Vagina (tissue), 2 donors: ENCODE data around the gene CAND1. TPM values are rescaled to one million over a fixed set of nuclear protein-coding genes. Genes with fewer than 3 reads are reported as not detected.

Source experiments
- DNase-seq, 2 donors: peaks; one replicate each; pipeline ENCODE4 v3.0.0-alpha.2; 2017; ENCODE audit errors: extremely low spot score in 2 of 2
- H3K27ac ChIP-seq: fragments of 200-600 bp; sonication (generic); one replicate; pipeline ENCODE4 v1.5.1; 2019
- H3K27me3 ChIP-seq: fragments of 200-600 bp; sonication (generic); one replicate; pipeline ENCODE4 v1.5.1; 2019
- H3K36me3 ChIP-seq, 2 donors: fragments of 200-600 bp; sonication (generic); one replicate each; pipeline ENCODE4 v1.5.1; 2017 to 2019
- H3K4me1 ChIP-seq: fragments of 200-600 bp; sonication (generic); one replicate; pipeline ENCODE4 v1.5.1; 2019
- H3K4me3 ChIP-seq, 2 donors: fragments of 200-600 bp; sonication (generic); 1 replicate in 1 of 2; 2 replicates in 1 of 2; pipeline ENCODE4 v1.5.1; 2016 to 2019
- H3K9me3 ChIP-seq: fragments of 200-600 bp; sonication (generic); one replicate; pipeline ENCODE4 v1.5.1; 2019
- CTCF ChIP-seq, 3 experiments: fragments of 450-650 bp in 2 of 3; fragments of 200-600 bp in 1 of 3; sonication (generic) in 1 of 3; IDR thresholded peaks; one replicate each; pipeline ENCODE4 v1.5.1; 2017 to 2019; ENCODE audit warnings: antibody characterized with exemption in 3 of 3, mild to moderate bottlenecking in 2 of 3, moderate library complexity in 2 of 3
- POLR2A ChIP-seq, 2 donors: fragments of 450-650 bp; IDR thresholded peaks; one replicate each; pipeline ENCODE4 v1.6.1; 2017; ENCODE audit warnings: antibody characterized with exemption in 2 of 2, mild to moderate bottlenecking in 2 of 2, moderate library complexity in 2 of 2
- POLR2AphosphoS5 ChIP-seq, 2 donors: sonication (generic); formaldehyde crosslinking; IDR thresholded peaks; one replicate each; pipeline ENCODE4 v1.9.0; 2017; ENCODE audit warnings: antibody characterized with exemption in 2 of 2, mild to moderate bottlenecking in 2 of 2, low read depth in 1 of 2; ENCODE audit not compliant: insufficient read depth in 1 of 2
- intact Hi-C: fragments of 100-400 bp; cut with DNase I; formaldehyde crosslinking; loops from one replicate; pipeline ENCODE4 v1.15.1; 2023
- total RNA-seq: library from RNA; depleted of rRNA; stranded (reverse); fragments of >200 nt; gene quantifications from one replicate; pipeline ENCODE4 v1.2.3, GENCODE V29; 2016

CAND1 gene
- total RNA-seq, 1 donor from 2014 or later, result 68.0 TPM

- H3K9me3 ChIP-seq, result no peaks in the 10 kb centered on the region
- no peak for DNase-seq
- H3K4me1 ChIP-seq, result no peaks in the 10 kb centered on the region
- intact Hi-C loops, result no loop called here
- H3K27ac ChIP-seq, result no peak overlapping the region
- no peak for TF ChIP-seq CTCF (IDR thresholded peaks at IDR 0.05)
- no peaks in the 10 kb centered on the region for H3K27me3 ChIP-seq
- H3K4me3 ChIP-seq, result no peak overlapping the region
- H3K36me3 ChIP-seq, result no peaks in the 10 kb centered on the region
These were observed 14.7 kb upstream of the CAND1 start for GRCh38 chr12:67254372-67255026.

- Histone ChIP-seq H3K36me3 (no peaks in the 10 kb centered on the region), H3K27me3 (no peaks in the 10 kb centered on the region), H3K27ac (no peak overlapping the region), H3K4me3 (no peak overlapping the region), H3K9me3 (no peaks in the 10 kb centered on the region), H3K4me1 (no peaks in the 10 kb centered on the region)
- intact Hi-C loops, result no loop called here
- TF ChIP-seq CTCF (IDR thresholded peaks at IDR 0.05), result no peak
- no peak for TF ChIP-seq POLR2AphosphoS5 (IDR thresholded peaks at IDR 0.05; ENCODE audit: insufficient read depth in 1 of 2, low read depth in 1 of 2)
- no peak for TF ChIP-seq POLR2A (IDR thresholded peaks at IDR 0.05)
- DNase-seq, result no peak
These were observed 12.5 kb upstream of the CAND1 start for GRCh38 chr12:67256649-67257048.

GRCh38 chr12:67263471-67263870 lies 5.7 kb upstream of the CAND1 start:
- H3K36me3 ChIP-seq, result no peaks in the 10 kb centered on the region
- peaks cover 8% of the 10 kb centered on the region for H3K4me1 ChIP-seq
- H3K4me3 ChIP-seq, result no peak overlapping the region
- TF ChIP-seq POLR2AphosphoS5 (IDR thresholded peaks at IDR 0.05; ENCODE audit: insufficient read depth in 1 of 2, low read depth in 1 of 2) (no peak), CTCF (IDR thresholded peaks at IDR 0.05) (no peak), POLR2A (IDR thresholded peaks at IDR 0.05) (no peak)
- intact Hi-C loops, result no loop called here
- H3K27me3 ChIP-seq, result no peaks in the 10 kb centered on the region
- H3K9me3 ChIP-seq, result no peaks in the 10 kb centered on the region
- no peak overlapping the region for H3K27ac ChIP-seq
- no peak for DNase-seq

- H3K27me3 ChIP-seq, result no peaks in the 10 kb centered on the region
- H3K27ac ChIP-seq, result peak overlapping the region; percentile 94
- H3K4me3 ChIP-seq, result peak overlapping the region; percentile 65 to 79
- peaks cover 40% of the 10 kb centered on the region for H3K4me1 ChIP-seq
- H3K36me3 ChIP-seq, result no peaks in the 10 kb centered on the region
- intact Hi-C loops, result no loop called here
- TF ChIP-seq POLR2A (IDR thresholded peaks at IDR 0.05), result no peak
- TF ChIP-seq CTCF (IDR thresholded peaks at IDR 0.05), result peak in 1 of 3 experiments; percentile 11
- no peak for TF ChIP-seq POLR2AphosphoS5 (IDR thresholded peaks at IDR 0.05; ENCODE audit: insufficient read depth in 1 of 2, low read depth in 1 of 2)
- H3K9me3 ChIP-seq, result no peaks in the 10 kb centered on the region
- DNase-seq, result peak; percentile 98 to 99
These were observed 743 bp upstream of the CAND1 start for GRCh38 chr12:67268335-67268895.
